ENCODE measurements around the gene ADAM19. TPM values are rescaled to one million over a fixed set of nuclear protein-coding genes. Genes with fewer than 3 reads are reported as not detected.
"Not testable (repeated sequence)": the region's sequence is repeated elsewhere in the genome, so short reads cannot be mapped to it uniquely, and the experiment has no call there.

Gene ADAM19
- total and polyA plus RNA-seq, 7 experiments from 2014 or later: 0.10 to 410 (median 0.86) TPM

- H3K27me3 Mint-ChIP-seq: no peaks in the 10 kb centered on the region
- ATAC-seq: peak; percentile 12
- peaks cover 0 to 79% (median 0%) of the 10 kb centered on the region in 5 donors for H3K36me3 Mint-ChIP-seq
- CTCF ChIA-PET: no interaction called here
- peaks cover 0 to 3% (median 0%) of the 10 kb centered on the region in 11 donors for H3K9me3 Mint-ChIP-seq
- Histone ChIP-seq H3K27ac (ENCODE audit: low read depth, low read length) (no peak overlapping the region), H3K4me1 (ENCODE audit: control insufficient read depth in 2 of 2, insufficient read depth in 2 of 2, low read length in 2 of 2) (no peaks in the 10 kb centered on the region), H3K9me3 (ENCODE audit: control insufficient read depth in 2 of 3, low read length in 3 of 3) (no peaks in the 10 kb centered on the region), H3K36me3 (ENCODE audit: control insufficient read depth in 2 of 3, insufficient read depth in 3 of 3, low read length in 3 of 3) (no peaks in the 10 kb centered on the region), H3K27me3 (ENCODE audit: control insufficient read depth in 2 of 2, insufficient read depth in 2 of 2, low read length in 2 of 2) (no peaks in the 10 kb centered on the region), H3K4me3 (ENCODE audit: low read length) (no peak overlapping the region)
- H3K4me3 Mint-ChIP-seq: no peak overlapping the region
- peaks cover 5 to 77% (median 10%) of the 10 kb centered on the region in 7 donors for H3K4me1 Mint-ChIP-seq
- intact Hi-C loops (cut with micrococcal nuclease): no loop called here
- peak overlapping the region in 1 of 9 donors; percentile 74 for H3K27ac Mint-ChIP-seq
- no peak for DNase-seq
- POLR2A ChIA-PET: no interaction called here
Observed at GRCh38 chr5:157485811-157486210, 89.8 kb downstream of the ADAM19 start.

GRCh38 chr5:157485340-157485739, 90.2 kb downstream of the ADAM19 start:
- H3K36me3 ChIP-seq (ENCODE audit: control insufficient read depth in 2 of 3, insufficient read depth in 3 of 3, low read length in 3 of 3): no peaks in the 10 kb centered on the region
- Mint-ChIP-seq H3K36me3 (peaks cover 0 to 81% (median 0%) of the 10 kb centered on the region in 5 donors), H3K27me3 (no peaks in the 10 kb centered on the region), H3K27ac (peak overlapping the region in 1 of 9 donors; percentile 74), H3K4me3 (no peak overlapping the region), H3K9me3 (peaks cover 0 to 3% (median 0%) of the 10 kb centered on the region in 11 donors), H3K4me1 (peaks cover 5 to 82% (median 10%) of the 10 kb centered on the region in 7 donors)
- no peaks in the 10 kb centered on the region for H3K9me3 ChIP-seq (ENCODE audit: control insufficient read depth in 2 of 3, low read length in 3 of 3)
- CTCF ChIA-PET: no interaction called here
- ATAC-seq: no peak
- no peak overlapping the region for H3K4me3 ChIP-seq (ENCODE audit: low read length)
- POLR2A ChIA-PET: no interaction called here
- no peaks in the 10 kb centered on the region for H3K4me1 ChIP-seq (ENCODE audit: control insufficient read depth in 2 of 2, insufficient read depth in 2 of 2, low read length in 2 of 2)
- intact Hi-C loops (cut with micrococcal nuclease): no loop called here
- no peak for DNase-seq
- H3K27me3 ChIP-seq (ENCODE audit: control insufficient read depth in 2 of 2, insufficient read depth in 2 of 2, low read length in 2 of 2): no peaks in the 10 kb centered on the region
- no peak overlapping the region for H3K27ac ChIP-seq (ENCODE audit: low read depth, low read length)

- Histone ChIP-seq H3K36me3 (ENCODE audit: control insufficient read depth in 2 of 3, insufficient read depth in 3 of 3, low read length in 3 of 3) (no peaks in the 10 kb centered on the region), H3K27me3 (ENCODE audit: control insufficient read depth in 2 of 2, insufficient read depth in 2 of 2, low read length in 2 of 2) (no peaks in the 10 kb centered on the region), H3K4me1 (ENCODE audit: control insufficient read depth in 2 of 2, insufficient read depth in 2 of 2, low read length in 2 of 2) (no peaks in the 10 kb centered on the region), H3K27ac (ENCODE audit: low read depth, low read length) (no peak overlapping the region), H3K9me3 (ENCODE audit: control insufficient read depth in 2 of 3, low read length in 3 of 3) (no peaks in the 10 kb centered on the region), H3K4me3 (ENCODE audit: low read length) (no peak overlapping the region)
- ChIA-PET POLR2A (no interaction called here), CTCF (no interaction called here)
- Mint-ChIP-seq H3K27ac (peak overlapping the region in 1 of 9 donors; percentile 74), H3K4me3 (no peak overlapping the region), H3K9me3 (peaks cover 0 to 3% (median 0%) of the 10 kb centered on the region in 11 donors), H3K36me3 (peaks cover 0 to 81% (median 0%) of the 10 kb centered on the region in 5 donors), H3K27me3 (no peaks in the 10 kb centered on the region), H3K4me1 (peaks cover 5 to 84% (median 10%) of the 10 kb centered on the region in 7 donors)
- no peak for DNase-seq
- intact Hi-C loops (cut with micrococcal nuclease): no loop called here
- peak; percentile 33 for ATAC-seq
Observed at GRCh38 chr5:157484768-157485167, 90.8 kb downstream of the ADAM19 start.

GRCh38 chr5:157482702-157483101, 92.9 kb downstream of the ADAM19 start:
- H3K4me1 Mint-ChIP-seq: peaks cover 5 to 87% (median 10%) of the 10 kb centered on the region in 7 donors
- H3K4me1 ChIP-seq (ENCODE audit: control insufficient read depth in 2 of 2, insufficient read depth in 2 of 2, low read length in 2 of 2); CTCF ChIA-PET; ATAC-seq; H3K4me3 ChIP-seq (ENCODE audit: low read length); H3K9me3 Mint-ChIP-seq; H3K27ac ChIP-seq (ENCODE audit: low read depth, low read length); H3K27me3 ChIP-seq (ENCODE audit: control insufficient read depth in 2 of 2, insufficient read depth in 2 of 2, low read length in 2 of 2); H3K27me3 Mint-ChIP-seq; H3K9me3 ChIP-seq (ENCODE audit: control insufficient read depth in 2 of 3, low read length in 3 of 3); H3K36me3 ChIP-seq (ENCODE audit: control insufficient read depth in 2 of 3, insufficient read depth in 3 of 3, low read length in 3 of 3); intact Hi-C loops (cut with micrococcal nuclease); POLR2A ChIA-PET; DNase-seq: not testable (repeated sequence)
- peak overlapping the region in 1 of 9 donors; percentile 81 for H3K27ac Mint-ChIP-seq
- peaks cover 0 to 80% (median 0%) of the 10 kb centered on the region in 5 donors for H3K36me3 Mint-ChIP-seq
- peak overlapping the region in 1 of 10 donors; percentile 21 for H3K4me3 Mint-ChIP-seq

- Mint-ChIP-seq H3K4me3 (no peak overlapping the region), H3K4me1 (peaks cover 3 to 87% (median 4%) of the 10 kb centered on the region in 7 donors), H3K27ac (peak overlapping the region in 1 of 9 donors; percentile 88), H3K36me3 (peaks cover 0 to 81% (median 0%) of the 10 kb centered on the region in 5 donors), H3K9me3 (peaks cover 0 to 3% (median 0%) of the 10 kb centered on the region in 11 donors), H3K27me3 (no peaks in the 10 kb centered on the region)
- Histone ChIP-seq H3K9me3 (ENCODE audit: control insufficient read depth in 2 of 3, low read length in 3 of 3) (no peaks in the 10 kb centered on the region), H3K4me3 (ENCODE audit: low read length) (no peak overlapping the region), H3K36me3 (ENCODE audit: control insufficient read depth in 2 of 3, insufficient read depth in 3 of 3, low read length in 3 of 3) (no peaks in the 10 kb centered on the region), H3K4me1 (ENCODE audit: control insufficient read depth in 2 of 2, insufficient read depth in 2 of 2, low read length in 2 of 2) (no peaks in the 10 kb centered on the region), H3K27ac (ENCODE audit: low read depth, low read length) (no peak overlapping the region), H3K27me3 (ENCODE audit: control insufficient read depth in 2 of 2, insufficient read depth in 2 of 2, low read length in 2 of 2) (no peaks in the 10 kb centered on the region)
- no peak for ATAC-seq
- ChIA-PET CTCF (no interaction called here), POLR2A (interaction anchor here (0.6 kb wide), 1 partner anchor 44 kb away, joined by 3 read pairs; no protein-coding TSS in a partner anchor)
- DNase-seq: no peak
- intact Hi-C loops (cut with micrococcal nuclease): no loop called here
Observed at GRCh38 chr5:157481666-157482065, 93.9 kb downstream of the ADAM19 start.

GRCh38 chr5:157481265-157481664, 94.3 kb downstream of the ADAM19 start:
- Histone ChIP-seq H3K27ac (ENCODE audit: low read depth, low read length) (no peak overlapping the region), H3K4me1 (ENCODE audit: control insufficient read depth in 2 of 2, insufficient read depth in 2 of 2, low read length in 2 of 2) (no peaks in the 10 kb centered on the region), H3K27me3 (ENCODE audit: control insufficient read depth in 2 of 2, insufficient read depth in 2 of 2, low read length in 2 of 2) (no peaks in the 10 kb centered on the region), H3K4me3 (ENCODE audit: low read length) (no peak overlapping the region), H3K36me3 (ENCODE audit: control insufficient read depth in 2 of 3, insufficient read depth in 3 of 3, low read length in 3 of 3) (no peaks in the 10 kb centered on the region), H3K9me3 (ENCODE audit: control insufficient read depth in 2 of 3, low read length in 3 of 3) (no peaks in the 10 kb centered on the region)
- peak overlapping the region in 1 of 10 donors; percentile 68 for H3K4me3 Mint-ChIP-seq
- H3K4me1 Mint-ChIP-seq: peaks cover 0 to 84% (median 0%) of the 10 kb centered on the region in 7 donors
- peak; percentile 34 for ATAC-seq
- H3K27ac Mint-ChIP-seq: peak overlapping the region in 1 of 9 donors; percentile 88
- POLR2A ChIA-PET: no interaction called here
- peaks cover 0 to 80% (median 0%) of the 10 kb centered on the region in 5 donors for H3K36me3 Mint-ChIP-seq
- CTCF ChIA-PET: no interaction called here
- intact Hi-C loops (cut with micrococcal nuclease): no loop called here
- H3K9me3 Mint-ChIP-seq: peaks cover 0 to 3% (median 0%) of the 10 kb centered on the region in 11 donors
- no peaks in the 10 kb centered on the region for H3K27me3 Mint-ChIP-seq
- no peak for DNase-seq
